ENCODE data around the gene STAT1. TPM values are rescaled to one million over a fixed set of nuclear protein-coding genes. Genes with fewer than 3 reads are reported as not detected.

The STAT1 gene
- polyA plus RNA-seq, 1 donor (not counting 4 experiments of a cell fraction or from before 2014, with no cell fraction given) = 181 TPM

- Histone ChIP-seq H3K36me3 (ENCODE audit: control insufficient read depth in 2 of 2, extremely low read depth in 1 of 2, insufficient read depth in 2 of 2, low read length in 2 of 2) (peaks cover 4 to 15% of the 10 kb centered on the region in 2 experiments), H3K9me1 (ENCODE audit: control insufficient read depth, extremely low read depth, insufficient read depth, low read length) (no peaks in the 10 kb centered on the region), H3K9me3 (ENCODE audit: control insufficient read depth, low read depth, low read length) (no peaks in the 10 kb centered on the region), H3K27ac (ENCODE audit: control insufficient read depth, insufficient read depth, low read length) (no peak overlapping the region), H2AFZ (ENCODE audit: control insufficient read depth, low read length) (no peak overlapping the region), H4K20me1 (ENCODE audit: control insufficient read depth, extremely low read depth, insufficient read depth, low read length) (no peaks in the 10 kb centered on the region), H3K4me2 (ENCODE audit: control insufficient read depth, extremely low read depth, insufficient read depth, low read depth, low read length) (no peak overlapping the region), H3K4me1 (ENCODE audit: control insufficient read depth, extremely low read depth, insufficient read depth, low read length) (no peaks in the 10 kb centered on the region), H3K9ac (ENCODE audit: control insufficient read depth, extremely low read depth, insufficient read depth, low read length) (no peak overlapping the region), H3K27me3 (ENCODE audit: control insufficient read depth, extremely low read depth, insufficient read depth, low read length) (no peaks in the 10 kb centered on the region), H3K4me3 (ENCODE audit: control insufficient read depth in 2 of 3, extremely low read depth in 1 of 3, insufficient read depth in 2 of 3, low read depth in 1 of 3, low read length in 3 of 3) (no peak overlapping the region), H3K79me2 (ENCODE audit: control insufficient read depth, insufficient read depth, low read length) (peaks cover 1% of the 10 kb centered on the region)
- no peak for DNase-seq (ENCODE audit: low read depth, low spot score)
- no peak for TF ChIP-seq EZH2 (IDR thresholded peaks at IDR 0.05; ENCODE audit: low read length)
- TF ChIP-seq, protein P1, sequence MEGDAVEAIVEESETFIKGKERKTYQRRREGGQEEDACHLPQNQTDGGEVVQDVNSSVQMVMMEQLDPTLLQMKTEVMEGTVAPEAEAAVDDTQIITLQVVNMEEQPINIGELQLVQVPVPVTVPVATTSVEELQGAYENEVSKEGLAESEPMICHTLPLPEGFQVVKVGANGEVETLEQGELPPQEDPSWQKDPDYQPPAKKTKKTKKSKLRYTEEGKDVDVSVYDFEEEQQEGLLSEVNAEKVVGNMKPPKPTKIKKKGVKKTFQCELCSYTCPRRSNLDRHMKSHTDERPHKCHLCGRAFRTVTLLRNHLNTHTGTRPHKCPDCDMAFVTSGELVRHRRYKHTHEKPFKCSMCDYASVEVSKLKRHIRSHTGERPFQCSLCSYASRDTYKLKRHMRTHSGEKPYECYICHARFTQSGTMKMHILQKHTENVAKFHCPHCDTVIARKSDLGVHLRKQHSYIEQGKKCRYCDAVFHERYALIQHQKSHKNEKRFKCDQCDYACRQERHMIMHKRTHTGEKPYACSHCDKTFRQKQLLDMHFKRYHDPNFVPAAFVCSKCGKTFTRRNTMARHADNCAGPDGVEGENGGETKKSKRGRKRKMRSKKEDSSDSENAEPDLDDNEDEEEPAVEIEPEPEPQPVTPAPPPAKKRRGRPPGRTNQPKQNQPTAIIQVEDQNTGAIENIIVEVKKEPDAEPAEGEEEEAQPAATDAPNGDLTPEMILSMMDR (optimal IDR thresholded peaks at IDR 0.05 in 1 of 3, IDR thresholded peaks at IDR 0.05 in 1 of 3, conservative IDR thresholded peaks at IDR 0.05 in 1 of 3; ENCODE audit: extremely low read depth in 1 of 3, insufficient read depth in 2 of 3, low read length in 3 of 3) = no peak
- dilution Hi-C loops (cut with MboI; ENCODE audit: extremely low pct_ligation_motif_present, low sequenced_read_pairs) = no loop called here
- no peak for FAIRE-seq
Observed at GRCh38 chr2:190935054-190935453, 78.9 kb downstream of the STAT1 start.

- Histone ChIP-seq H3K36me3 (ENCODE audit: control insufficient read depth in 2 of 2, extremely low read depth in 1 of 2, insufficient read depth in 2 of 2, low read length in 2 of 2) (peaks cover 5 to 16% of the 10 kb centered on the region in 2 experiments), H2AFZ (ENCODE audit: control insufficient read depth, low read length) (no peak overlapping the region), H3K9me1 (ENCODE audit: control insufficient read depth, extremely low read depth, insufficient read depth, low read length) (no peaks in the 10 kb centered on the region), H3K4me3 (ENCODE audit: control insufficient read depth in 2 of 3, extremely low read depth in 1 of 3, insufficient read depth in 2 of 3, low read depth in 1 of 3, low read length in 3 of 3) (no peak overlapping the region), H3K9me3 (ENCODE audit: control insufficient read depth, low read depth, low read length) (no peaks in the 10 kb centered on the region), H4K20me1 (ENCODE audit: control insufficient read depth, extremely low read depth, insufficient read depth, low read length) (no peaks in the 10 kb centered on the region), H3K27ac (ENCODE audit: control insufficient read depth, insufficient read depth, low read length) (no peak overlapping the region), H3K79me2 (ENCODE audit: control insufficient read depth, insufficient read depth, low read length) (peaks cover 2% of the 10 kb centered on the region), H3K9ac (ENCODE audit: control insufficient read depth, extremely low read depth, insufficient read depth, low read length) (no peak overlapping the region), H3K4me1 (ENCODE audit: control insufficient read depth, extremely low read depth, insufficient read depth, low read length) (no peaks in the 10 kb centered on the region), H3K27me3 (ENCODE audit: control insufficient read depth, extremely low read depth, insufficient read depth, low read length) (no peaks in the 10 kb centered on the region), H3K4me2 (ENCODE audit: control insufficient read depth, extremely low read depth, insufficient read depth, low read depth, low read length) (no peak overlapping the region)
- FAIRE-seq (no peak), DNase-seq (ENCODE audit: low read depth, low spot score) (no peak)
- dilution Hi-C loops (cut with MboI; ENCODE audit: extremely low pct_ligation_motif_present, low sequenced_read_pairs) = no loop called here
- no peak for TF ChIP-seq EZH2 (IDR thresholded peaks at IDR 0.05; ENCODE audit: low read length)
- TF ChIP-seq, protein P1 (optimal IDR thresholded peaks at IDR 0.05 in 1 of 3, IDR thresholded peaks at IDR 0.05 in 1 of 3, conservative IDR thresholded peaks at IDR 0.05 in 1 of 3; ENCODE audit: extremely low read depth in 1 of 3, insufficient read depth in 2 of 3, low read length in 3 of 3) = no peak
Observed at GRCh38 chr2:190933361-190933760, 80.6 kb downstream of the STAT1 start.

Data from keratinocyte (primary cell).